DMS53 (cell line): ENCODE data around the gene CCDC159.

Source experiments
- DNase-seq: peaks from one replicate; lab custom pipeline; 2025; lab: John Stamatoyannopoulos, UW

The CCDC159 gene

DNA sequence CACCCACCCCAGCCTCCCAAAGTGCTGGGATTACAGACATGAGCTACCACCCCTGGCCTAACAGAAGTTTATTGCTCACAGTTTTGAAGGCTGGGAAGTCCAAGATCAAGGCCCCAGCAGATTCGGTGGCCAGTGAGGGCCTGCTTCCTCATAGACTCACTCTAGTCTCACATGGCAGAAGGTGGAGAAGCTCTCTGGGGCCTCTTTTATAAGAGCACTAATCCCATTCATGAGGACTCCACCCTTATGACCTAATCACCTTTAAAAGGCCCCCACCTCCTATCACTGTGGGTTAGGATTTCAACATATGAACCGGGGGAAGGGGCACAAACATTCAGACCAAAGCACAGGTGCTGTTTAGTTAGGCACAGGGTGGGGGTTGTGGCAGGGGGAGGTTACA lies 21.2 kb downstream of the CCDC159 start:
- DNase-seq, result no peak

DNA sequence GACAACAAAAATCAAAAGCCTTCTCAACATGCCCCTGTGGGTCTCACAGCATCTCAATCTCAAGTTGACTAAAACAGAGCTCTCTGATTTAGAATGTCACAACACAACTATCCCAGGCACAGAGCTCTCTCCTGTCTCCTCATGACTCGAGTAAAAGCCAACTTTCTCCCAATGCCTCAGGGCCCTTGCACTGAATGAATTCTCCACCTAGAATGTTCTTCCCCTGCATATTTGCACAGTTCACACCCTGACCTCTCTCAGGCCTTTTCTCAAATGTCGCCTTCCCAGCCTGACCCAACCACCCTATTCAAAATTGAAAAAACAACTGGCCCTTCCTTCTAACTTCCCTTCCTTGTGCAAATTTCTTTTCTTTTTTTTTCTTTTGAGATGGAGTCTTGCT lies 24.4 kb downstream of the CCDC159 start:
- no peak for DNase-seq

- DNase-seq, result peak; percentile 95
These were observed 27.0 kb downstream of the CCDC159 start for GRCh38 chr19:11373166-11373884.

DNA sequence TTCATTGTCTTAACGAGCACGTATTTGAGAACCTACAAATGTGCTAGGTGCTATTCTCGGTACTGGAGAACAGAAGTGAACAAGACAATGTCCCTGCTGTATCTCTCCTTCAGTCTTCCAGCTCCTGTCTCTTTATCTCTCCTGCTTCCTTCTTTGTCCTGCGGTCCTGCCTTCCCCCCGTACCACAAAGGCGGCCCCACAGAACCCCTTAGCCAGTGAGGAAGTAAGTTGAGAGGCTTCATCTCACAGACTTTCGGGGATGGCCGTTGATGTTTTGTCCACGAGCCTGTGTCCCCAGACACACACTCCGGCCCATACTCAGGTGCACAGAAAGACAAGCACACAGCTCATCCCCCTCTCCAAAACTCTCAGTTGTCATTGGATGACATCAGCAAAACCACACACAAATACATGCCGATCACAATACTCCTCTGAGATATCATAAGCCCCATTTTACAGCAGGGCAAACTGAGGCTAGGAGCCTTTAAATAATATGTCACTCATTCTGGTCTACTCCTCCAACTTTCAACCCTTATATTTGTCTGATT lies 27.6 kb downstream of the CCDC159 start:
- peak; percentile 72 for DNase-seq

DNA sequence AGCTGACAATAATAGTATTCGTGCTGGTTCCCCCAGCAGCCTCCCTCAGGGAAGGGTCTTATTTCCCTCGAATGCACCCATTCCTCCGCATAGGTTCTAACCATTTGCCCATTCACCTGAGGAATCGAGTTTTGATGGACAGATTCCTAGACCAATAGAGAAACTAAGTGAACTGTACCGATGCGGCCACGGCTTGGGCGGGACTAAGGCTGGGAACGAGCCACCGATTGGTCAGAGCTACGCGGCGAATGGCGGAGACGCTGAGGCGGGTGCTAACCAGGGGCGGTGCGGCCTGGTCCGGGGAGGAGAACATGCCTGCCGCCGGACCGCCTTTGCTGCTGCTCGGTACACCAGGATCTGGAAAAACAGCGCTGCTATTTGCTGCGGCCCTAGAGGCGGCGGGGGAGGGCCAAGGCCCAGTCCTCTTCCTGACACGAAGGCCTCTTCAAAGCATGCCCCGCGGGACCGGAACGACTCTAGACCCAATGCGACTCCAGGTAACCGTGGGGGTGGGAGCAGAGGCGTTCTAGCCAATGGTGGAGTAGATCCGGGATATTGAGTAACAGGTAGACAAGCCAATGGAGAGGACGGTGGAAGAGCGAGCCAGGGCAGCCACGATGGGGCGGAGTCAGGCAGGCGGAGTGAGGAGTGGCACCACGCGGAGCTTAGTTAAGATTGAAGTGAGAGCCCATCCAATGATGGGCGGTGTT lies 28.3 kb downstream of the CCDC159 start, which contains the start of gene SWSAP1:
Gene SWSAP1 (plus strand): TSS at position 234 of the 710 bp plus-strand sequence. CDS start 15 bp downstream, at position 249.
- DNase-seq, result peak; percentile 99

DNA sequence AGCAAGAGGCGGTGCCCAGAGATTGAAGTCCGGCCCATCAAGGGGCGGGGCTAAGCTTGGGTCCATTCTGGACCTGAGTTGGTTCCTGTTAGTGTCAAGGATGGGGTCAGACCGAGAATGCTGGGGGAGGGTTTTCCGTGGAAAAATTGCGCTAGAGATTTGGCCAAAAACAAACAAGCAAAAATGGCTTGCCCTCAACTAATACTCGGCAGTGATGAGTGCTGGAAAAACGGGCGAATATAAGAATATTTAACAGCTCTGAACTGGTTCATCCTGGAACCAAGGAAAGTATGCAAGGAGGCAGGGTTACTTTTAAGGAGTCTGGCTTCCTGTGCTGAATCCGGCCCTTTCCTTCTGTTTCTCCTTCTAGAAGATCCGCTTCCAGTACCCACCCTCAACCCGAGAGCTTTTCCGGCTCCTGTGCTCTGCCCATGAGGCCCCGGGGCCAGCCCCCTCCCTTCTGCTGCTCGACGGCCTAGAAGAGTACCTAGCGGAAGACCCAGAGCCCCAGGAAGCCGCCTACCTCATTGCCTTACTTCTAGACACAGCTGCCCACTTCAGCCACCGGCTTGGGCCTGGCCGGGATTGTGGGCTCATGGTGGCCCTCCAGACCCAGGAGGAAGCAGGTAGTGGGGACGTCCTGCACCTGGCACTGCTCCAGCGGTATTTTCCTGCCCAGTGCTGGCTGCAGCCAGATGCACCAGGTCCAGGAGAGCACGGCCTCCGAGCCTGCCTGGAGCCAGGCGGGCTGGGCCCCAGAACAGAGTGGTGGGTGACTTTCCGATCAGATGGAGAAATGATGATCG lies 29.0 kb downstream of the CCDC159 start:
- DNase-seq, result peak; percentile 79

GRCh38 chr19:11377237-11377636 lies 30.9 kb downstream of the CCDC159 start:
- DNase-seq, result peak; percentile 55

- no peak for DNase-seq
These were observed 31.4 kb downstream of the CCDC159 start for GRCh38 chr19:11377756-11378155.

DNA sequence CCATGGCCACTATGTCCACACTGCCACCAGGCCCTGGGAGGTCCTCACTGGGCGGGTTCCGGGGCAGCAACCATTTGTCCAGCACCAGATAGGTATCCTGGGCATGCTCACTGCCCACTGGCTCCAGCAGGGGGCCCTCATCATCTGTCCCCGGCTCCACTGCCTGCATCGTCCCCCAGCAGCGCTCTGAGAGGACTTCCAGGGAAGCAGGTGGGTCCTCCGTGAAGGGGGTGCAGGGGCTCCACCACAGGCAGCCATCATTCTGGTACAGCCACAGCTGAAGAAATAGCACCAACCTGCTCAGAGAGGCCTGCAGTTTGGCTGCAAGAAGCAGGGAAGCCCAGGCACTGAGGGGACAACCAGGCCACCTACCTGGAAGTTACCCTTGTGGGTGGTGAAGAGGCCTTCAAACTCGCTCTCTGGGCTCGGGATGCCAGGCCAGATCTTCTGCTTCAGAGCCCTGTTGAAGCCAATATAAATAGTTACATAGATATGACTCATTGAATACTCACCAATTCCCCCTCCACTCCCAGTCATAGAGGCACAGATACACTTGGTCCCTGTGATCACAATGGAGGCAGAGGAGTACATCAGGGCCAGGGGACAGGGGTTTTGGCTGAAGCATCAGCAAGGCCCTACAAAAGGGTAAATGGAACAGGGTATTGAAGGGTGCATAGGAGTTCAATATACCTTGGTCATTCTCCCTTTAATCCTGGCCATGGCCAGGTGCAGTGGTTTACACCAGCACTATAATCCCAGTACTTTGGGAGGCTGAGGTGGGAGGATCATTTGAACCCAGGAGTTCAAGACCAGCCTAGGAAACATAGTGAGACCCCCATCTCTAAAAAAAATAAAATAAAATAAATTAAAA lies 32.2 kb downstream of the CCDC159 start:
- DNase-seq, result peak; percentile 75

- peak; percentile 29 for DNase-seq
These were observed 33.0 kb downstream of the CCDC159 start for GRCh38 chr19:11379269-11379845.

DNA sequence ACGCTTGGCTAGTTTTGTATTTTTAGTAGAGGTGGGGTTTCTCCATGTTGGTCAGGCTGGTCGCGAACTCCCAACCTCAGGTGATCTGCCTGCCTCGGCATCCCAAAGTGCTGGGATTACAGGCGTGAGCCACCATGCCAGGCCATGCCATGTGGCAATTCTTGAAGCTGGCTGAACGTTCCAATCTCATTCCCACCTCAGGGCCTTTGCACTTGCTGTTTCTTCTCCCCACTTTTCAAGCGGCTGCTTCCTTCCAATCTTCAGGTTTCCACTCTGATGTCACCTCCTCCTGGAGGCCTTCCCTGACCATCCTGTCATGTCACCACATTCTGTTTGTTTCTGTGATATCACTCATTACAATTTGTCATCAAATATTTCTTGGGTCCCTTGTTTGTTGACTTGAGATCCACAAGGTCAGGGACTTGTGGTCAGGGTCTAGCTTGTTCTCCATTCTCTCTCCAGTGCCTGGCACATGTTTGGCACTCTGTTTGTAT lies 33.6 kb downstream of the CCDC159 start:
- no peak for DNase-seq

DNA sequence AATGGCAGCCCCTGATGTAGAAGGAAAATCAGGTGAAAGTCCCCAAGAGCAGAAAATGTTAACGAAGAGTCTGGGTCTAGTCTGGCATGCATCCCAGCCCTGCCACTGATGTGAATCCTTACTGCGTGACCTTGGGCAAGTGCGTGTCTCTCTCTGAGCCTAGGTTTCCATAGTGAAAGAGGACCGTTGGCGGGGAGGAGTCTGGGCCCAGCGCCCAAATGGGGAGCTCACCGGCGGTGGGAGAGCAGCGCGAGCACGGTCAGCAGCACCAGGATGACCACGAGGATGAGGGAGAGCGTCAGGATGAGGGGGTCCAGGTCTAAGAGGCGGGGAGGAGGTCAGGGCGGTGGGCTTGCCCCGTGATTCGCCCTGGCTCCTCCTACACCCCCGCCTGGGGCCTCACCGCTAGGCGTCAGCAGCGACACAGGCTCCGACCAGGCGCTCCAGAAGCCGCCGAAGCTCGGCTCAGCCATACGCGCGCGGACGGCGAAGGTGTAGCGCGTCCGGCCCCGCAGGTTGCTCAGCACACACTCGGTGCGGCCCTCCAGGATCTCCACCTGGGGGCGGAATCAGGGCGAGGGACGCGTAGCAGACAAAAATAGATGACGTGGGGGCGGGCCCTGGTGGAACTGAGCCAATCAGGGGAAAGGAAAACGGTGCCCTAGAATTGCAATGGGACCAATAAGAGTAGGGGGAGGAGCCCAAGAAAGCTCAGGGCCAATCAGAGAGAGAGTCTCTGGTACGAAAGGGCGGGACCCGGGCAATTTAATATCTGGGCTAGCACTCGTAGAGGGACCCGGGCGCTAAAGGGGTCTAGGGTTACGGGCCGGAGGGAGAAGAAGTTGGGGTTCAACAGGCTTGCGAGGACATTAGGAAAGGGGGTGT lies 34.6 kb downstream of the CCDC159 start:
- peak; percentile 96 for DNase-seq

DNA sequence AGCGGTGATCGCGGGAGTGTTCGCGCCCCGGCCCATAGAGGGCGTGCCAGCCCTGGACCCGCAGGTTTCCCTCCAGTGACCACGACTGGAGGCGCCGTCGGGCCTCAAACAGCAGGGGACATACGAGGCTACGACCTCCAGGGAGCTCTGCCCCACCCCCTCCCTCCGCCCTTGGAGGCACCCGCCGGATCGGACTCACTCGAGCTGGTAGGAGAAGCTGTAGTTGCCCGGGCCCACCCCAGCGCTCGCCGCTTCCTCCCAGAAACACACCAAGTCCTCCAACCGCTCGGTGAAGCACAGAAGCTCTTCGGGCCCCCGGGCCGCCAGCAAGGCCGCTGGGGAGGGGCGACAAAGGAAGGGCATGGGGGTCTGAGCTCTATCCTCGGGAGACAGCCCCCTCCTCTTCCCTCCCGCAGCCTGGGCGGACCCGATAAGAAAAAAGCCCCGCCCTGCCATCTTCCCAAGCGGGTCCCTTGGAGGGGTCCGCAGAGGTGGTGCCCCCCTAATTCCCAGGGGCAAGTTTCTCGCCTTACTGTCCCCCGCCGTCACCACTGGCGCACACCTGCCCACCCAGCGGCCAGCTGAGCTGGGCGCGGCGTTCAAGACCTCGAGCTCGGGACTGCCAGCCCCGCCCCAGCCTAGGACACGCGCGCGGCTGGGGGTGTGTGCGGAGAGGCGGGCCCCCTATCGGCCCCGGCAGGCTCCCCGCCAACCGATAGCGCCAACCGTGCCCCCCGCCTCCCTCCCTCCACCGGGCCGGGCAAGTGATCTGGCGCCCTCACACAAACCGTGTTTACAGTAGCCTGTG lies 36.8 kb downstream of the CCDC159 start:
- peak; percentile 85 for DNase-seq

DNA sequence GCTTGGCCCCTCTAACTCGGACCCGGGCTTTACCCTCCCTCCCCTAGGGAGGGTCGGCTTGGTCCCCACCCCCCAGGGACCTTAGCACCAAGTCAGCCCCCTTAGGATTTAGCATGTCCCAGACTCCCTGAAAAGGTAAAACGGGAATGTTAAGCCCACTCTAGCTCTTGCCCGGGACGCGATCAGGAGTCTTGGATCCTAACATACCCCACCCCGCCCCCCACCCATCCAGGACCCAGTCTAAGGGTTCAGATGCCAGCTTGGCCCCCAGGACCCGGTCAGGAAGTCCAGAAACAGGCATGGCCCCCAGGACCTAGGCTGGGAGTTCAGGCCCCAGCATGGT lies 37.4 kb downstream of the CCDC159 start:
- no peak for DNase-seq

- no peak for DNase-seq
These were observed 38.4 kb downstream of the CCDC159 start for GRCh38 chr19:11384778-11385129.

GRCh38 chr19:11387162-11388034 lies 41.1 kb downstream of the CCDC159 start:
- peak; percentile 42 for DNase-seq

GRCh38 chr19:11390359-11390758 lies 44.0 kb downstream of the CCDC159 start:
- no peak for DNase-seq
